ENCODE measurements around the gene MCRIP2.

GRCh38 chr16:610513-611381 is 30.9 kb upstream of the MCRIP2 start:
- TF ChIP-seq, protein P1, sequence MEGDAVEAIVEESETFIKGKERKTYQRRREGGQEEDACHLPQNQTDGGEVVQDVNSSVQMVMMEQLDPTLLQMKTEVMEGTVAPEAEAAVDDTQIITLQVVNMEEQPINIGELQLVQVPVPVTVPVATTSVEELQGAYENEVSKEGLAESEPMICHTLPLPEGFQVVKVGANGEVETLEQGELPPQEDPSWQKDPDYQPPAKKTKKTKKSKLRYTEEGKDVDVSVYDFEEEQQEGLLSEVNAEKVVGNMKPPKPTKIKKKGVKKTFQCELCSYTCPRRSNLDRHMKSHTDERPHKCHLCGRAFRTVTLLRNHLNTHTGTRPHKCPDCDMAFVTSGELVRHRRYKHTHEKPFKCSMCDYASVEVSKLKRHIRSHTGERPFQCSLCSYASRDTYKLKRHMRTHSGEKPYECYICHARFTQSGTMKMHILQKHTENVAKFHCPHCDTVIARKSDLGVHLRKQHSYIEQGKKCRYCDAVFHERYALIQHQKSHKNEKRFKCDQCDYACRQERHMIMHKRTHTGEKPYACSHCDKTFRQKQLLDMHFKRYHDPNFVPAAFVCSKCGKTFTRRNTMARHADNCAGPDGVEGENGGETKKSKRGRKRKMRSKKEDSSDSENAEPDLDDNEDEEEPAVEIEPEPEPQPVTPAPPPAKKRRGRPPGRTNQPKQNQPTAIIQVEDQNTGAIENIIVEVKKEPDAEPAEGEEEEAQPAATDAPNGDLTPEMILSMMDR (IDR thresholded peaks at IDR 0.05): peak; percentile 67 to 81 (median 77)
- TF ChIP-seq EP300 (IDR thresholded peaks at IDR 0.05): peak in 1 of 2 donors; percentile 20

Measured in tibial nerve (tissue), 4 donors.